Activated CD4-positive, alpha-beta T cell treated with anti-CD3 and anti-CD28 coated beads for 24 hours (primary cell): ENCODE data around the gene PLB1.

Source experiments
- DNase-seq, 2 donors: peaks; one replicate each; pipeline ENCODE4 v3.0.0-alpha.2; 2020; ENCODE audit warnings: low read depth in 2 of 2

The PLB1 gene

GRCh38 chr2:28495551-28496250, at the start of gene PLB1:
Gene PLB1, plus strand, starts transcription at chr2:28496060. Its CDS starts 55 bp downstream, at chr2:28496115.
- DNase-seq, result no peak

- DNase-seq, result no peak
Measured at GRCh38 chr2:28446531-28446930, 49.3 kb upstream of the PLB1 start.

GRCh38 chr2:28447086-28447485, 48.8 kb upstream of the PLB1 start:
- no peak for DNase-seq

GRCh38 chr2:28447943-28448792, 47.7 kb upstream of the PLB1 start:
- DNase-seq, result no peak

- DNase-seq, result no peak
Measured at GRCh38 chr2:28448793-28449100, 47.1 kb upstream of the PLB1 start.

- DNase-seq, result no peak
Measured at GRCh38 chr2:28449126-28449487, 46.8 kb upstream of the PLB1 start.

- peak; percentile 78 to 87 for DNase-seq
Measured at GRCh38 chr2:28449488-28450395, 46.1 kb upstream of the PLB1 start.

GRCh38 chr2:28450901-28451565, 44.8 kb upstream of the PLB1 start:
- DNase-seq, result no peak

- no peak for DNase-seq
Measured at GRCh38 chr2:28451793-28452533, 43.9 kb upstream of the PLB1 start.

GRCh38 chr2:28452534-28453081, 43.3 kb upstream of the PLB1 start:
- DNase-seq, result peak; percentile 83 to 87

- no peak for DNase-seq
Measured at GRCh38 chr2:28453396-28453795, 42.5 kb upstream of the PLB1 start.

GRCh38 chr2:28454016-28454930, 41.6 kb upstream of the PLB1 start:
- DNase-seq, result no peak

- DNase-seq, result no peak
Measured at GRCh38 chr2:28457237-28457636, 38.6 kb upstream of the PLB1 start.

GRCh38 chr2:28461056-28461455, 34.8 kb upstream of the PLB1 start:
- no peak for DNase-seq

- DNase-seq, result no peak
Measured at GRCh38 chr2:28462122-28462521, 33.7 kb upstream of the PLB1 start.

- no peak for DNase-seq
Measured at GRCh38 chr2:28463211-28463816, 32.5 kb upstream of the PLB1 start.

- no peak for DNase-seq
Measured at GRCh38 chr2:28463893-28464292, 32.0 kb upstream of the PLB1 start.

GRCh38 chr2:28465148-28465885, 30.5 kb upstream of the PLB1 start:
- no peak for DNase-seq

- no peak for DNase-seq
Measured at GRCh38 chr2:28469304-28469703, 26.6 kb upstream of the PLB1 start.
